K562 (cell line): ENCODE data around the gene KITLG. TPM values are rescaled to one million over a fixed set of nuclear protein-coding genes. Genes with fewer than 3 reads are reported as not detected.

Experiments used
- ATAC-seq: fragments of 200-7000 bp; cut with Tn5 transposase; 3 replicates; pipeline ENCODE4 v1.9.1; 2020; ENCODE audit warnings: moderate library complexity
- BruUV-seq: library from RNA; stranded (reverse); fragments of 400-500 nt; replicated peaks from 2 replicates; lab custom pipeline; 2021; lab: Mats Ljungman, UMichigan
- CTCF ChIA-PET: fragments of 300-600 bp; formaldehyde crosslinking; extraction: SDS; loops from one replicate; lab custom pipeline; 2021; ENCODE audit warnings: low intra/inter-chr PET ratio; lab: Yijun Ruan, JAX
- POLR2A ChIA-PET: fragments of 300-600, 350-650 bp; sonication (Branson Sonifier 250); formaldehyde crosslinking; extraction: SDS; loops from one replicate; lab custom pipeline; 2021; ENCODE audit warnings: antibody characterized with exemption, inconsistent platforms; lab: Yijun Ruan, JAX
- DNase-seq, 4 experiments: peaks; one replicate each; pipeline versions ENCODE4 v3.0.0 to v3.0.0-alpha.2; 2011 to 2018; ENCODE audit warnings: low spot score in 3 of 4, mixed read lengths in 3 of 4; ENCODE audit errors: extremely low read depth in 1 of 4
- FAIRE-seq: peaks from 2 replicates; lab custom pipeline; 2011; peaks lifted over from hg19 to GRCh38; lab: Jason Lieb, UNC
- H2AFZ ChIP-seq: 2 replicates; pipeline ENCODE4 v1.6.0; 2011; ENCODE audit warnings: low read depth, low read length, control low read depth, inconsistent platforms
- H3K27ac ChIP-seq: fragments of 200-600 bp; 3 replicates; pipeline ENCODE4 v1.8.0; 2011; ENCODE audit warnings: low read depth, mild to moderate bottlenecking, control low read depth, inconsistent platforms, low read length, moderate library complexity, mixed read lengths; ENCODE audit errors: extremely low read depth
- H3K27me3 ChIP-seq, 2 experiments: fragments of 300-600 bp in 1 of 2; 2 replicates in 1 of 2; 3 replicates in 1 of 2; pipeline versions ENCODE4 v1.6.0 to v1.8.0; 2011; ENCODE audit warnings: inconsistent platforms in 2 of 2, low read length in 2 of 2, mild to moderate bottlenecking in 1 of 2, mixed read lengths in 1 of 2, moderate library complexity in 1 of 2; ENCODE audit not compliant: control insufficient read depth in 2 of 2, insufficient read depth in 2 of 2
- H3K36me3 ChIP-seq: fragments of 300-600 bp; 3 replicates; pipeline ENCODE4 v1.8.0; 2011; ENCODE audit warnings: mild to moderate bottlenecking, low read length, inconsistent platforms; ENCODE audit not compliant: control insufficient read depth, insufficient read depth
- H3K4me1 ChIP-seq, 2 experiments: fragments of 200-600 bp in 1 of 2; replicated peaks in 1 of 2; 2 replicates in 1 of 2; 3 replicates in 1 of 2; pipeline versions ENCODE4 v1.5.1 to v1.8.0; 2011; ENCODE audit warnings: inconsistent platforms in 2 of 2, low read length in 2 of 2, mild to moderate bottlenecking in 1 of 2, mixed read lengths in 1 of 2, moderate library complexity in 1 of 2; ENCODE audit not compliant: control insufficient read depth in 2 of 2, insufficient read depth in 2 of 2
- H3K4me2 ChIP-seq: 2 replicates; pipeline ENCODE4 v1.6.1; 2011; ENCODE audit warnings: low read length, control low read depth, inconsistent platforms, mixed read lengths; ENCODE audit not compliant: insufficient read depth
- H3K4me3 ChIP-seq: fragments of 200-600 bp; sonication (generic), shearing (Covaris generic); 2 replicates; pipeline ENCODE4 v1.5.1; 2016; ENCODE audit warnings: control low read depth, inconsistent platforms
- H3K79me2 ChIP-seq: fragments of 200-600 bp; 3 replicates; pipeline ENCODE4 v1.8.0; 2011; ENCODE audit warnings: low read length, inconsistent platforms; ENCODE audit not compliant: control insufficient read depth, insufficient read depth
- H3K9ac ChIP-seq, 2 experiments: 2 replicates each; pipeline versions ENCODE4 v1.6.0 to v1.6.1; 2011; ENCODE audit warnings: low read depth in 2 of 2, low read length in 2 of 2, control low read depth in 1 of 2, inconsistent platforms in 1 of 2, mild to moderate bottlenecking in 1 of 2, mixed read lengths in 1 of 2; ENCODE audit not compliant: insufficient read depth in 1 of 2
- H3K9me1 ChIP-seq: one replicate; pipeline ENCODE4 v1.6.0; 2011; ENCODE audit warnings: inconsistent platforms, mild to moderate bottlenecking, low read length, moderate library complexity; ENCODE audit not compliant: control insufficient read depth, insufficient read depth
- H3K9me3 ChIP-seq: replicated peaks from 2 replicates; pipeline ENCODE4 v1.5.1; 2011; ENCODE audit warnings: low read depth, low read length, inconsistent platforms; ENCODE audit not compliant: control insufficient read depth, insufficient read depth
- H4K20me1 ChIP-seq: replicated peaks from 2 replicates; pipeline ENCODE4 v1.6.1; 2011; ENCODE audit warnings: low read length, inconsistent platforms, mixed read lengths; ENCODE audit not compliant: control insufficient read depth, insufficient read depth
- CCAR2 ChIP-seq: fragments of 200-400 bp; formaldehyde crosslinking; IDR thresholded peaks from 2 replicates; pipeline ENCODE4 v1.6.1; 2017; ENCODE audit warnings: mild to moderate bottlenecking, low read depth, low read length
- CHD2 ChIP-seq: IDR thresholded peaks from 2 replicates; pipeline ENCODE4 v1.6.1; 2011; ENCODE audit warnings: low read depth, low read length
- HBP1 ChIP-seq: fragments of 450-650 bp; formaldehyde crosslinking; IDR thresholded peaks from 2 replicates; pipeline ENCODE4 v1.4.0; 2022; ENCODE audit warnings: missing genetic modification characterization
- MBD2 ChIP-seq: sonication (generic); IDR thresholded peaks from 2 replicates; pipeline ENCODE4 v1.6.1; 2016; ENCODE audit warnings: low read depth, borderline replicate concordance
- ZBTB11 ChIP-seq, 3 experiments: fragments of 200-800 bp in 1 of 3; fragments of 250-450 bp in 1 of 3; fragments of 450-650 bp in 1 of 3; sonication (Bioruptor Pico) in 1 of 3; sonication (Bioruptor generic) in 1 of 3; formaldehyde crosslinking in 1 of 3; IDR thresholded peaks; 2 replicates each; pipeline versions ENCODE4 v1.6.1 to v1.8.0; 2016 to 2022; ENCODE audit warnings: mild to moderate bottlenecking in 2 of 3, missing genetic modification characterization in 2 of 3, missing compliant biosample characterization in 1 of 3, moderate library complexity in 1 of 3
- ZBTB17 ChIP-seq: fragments of 450-650 bp; formaldehyde crosslinking; IDR thresholded peaks from 2 replicates; pipeline ENCODE4 v1.4.0; 2020; ENCODE audit warnings: mild to moderate bottlenecking
- ZNF12 ChIP-seq: sonication (generic); formaldehyde crosslinking; IDR thresholded peaks from 2 replicates; pipeline ENCODE4 v1.4.0; 2020; ENCODE audit warnings: mild to moderate bottlenecking, missing genetic modification reagents
- WGBS: fragments of 100-300 bp; shearing (Covaris generic); methylation state at CpG from one replicate; pipeline ENCODE4 v1.1.6; 2016; ENCODE audit warnings: low coverage, mixed read lengths; ENCODE audit not compliant: insufficient coverage; ENCODE audit errors: missing lambda C conversion rate; 5-methylcytosine and 5-hydroxymethylcytosine counted together
- in situ Hi-C: fragments of 300-500 bp; cut with MboI; formaldehyde crosslinking; loops from 4 replicates; pipeline ENCODE4 v1.15.0; 2018; ENCODE audit warnings: inconsistent platforms, mixed read lengths
- intact Hi-C: fragments of 100-400 bp; cut with micrococcal nuclease; formaldehyde crosslinking; loops from 2 replicates; pipeline ENCODE4 v1.14.2; 2022
- polyA plus RNA-seq, 8 experiments: library from polyadenylated mRNA; depleted of rRNA in 4 of 8; stranded (reverse) in 5 of 8; unstranded in 3 of 8; fragments of >200 nt; fragmentation: Nextera tagmentation in 2 of 8; fragmentation: Illumina TruSeq in 1 of 8; extraction: Ambion mirVana in 2 of 8; extraction: Trizol in 1 of 8; gene quantifications; 2 replicates each; pipeline versions ENCODE4 v1.2.1 to v1.2.3, GENCODE V29; 2011 to 2014; ENCODE audit warnings: inconsistent platforms in 1 of 8, missing spikeins in 1 of 8
- total RNA-seq, 7 experiments: library from RNA; depleted of rRNA in 6 of 7; stranded (reverse); fragments of >200 nt in 6 of 7; fragmentation: Illumina TruSeq in 2 of 7; extraction: Trizol in 2 of 7; gene quantifications; 2 replicates each; pipeline versions ENCODE4 v1.2.1 to v1.2.3, GENCODE V29; 2011 to 2021; ENCODE audit warnings: low replicate concordance in 1 of 7
- TF ChIP-seq, protein P1 (sequence below): fragments of 250-450 bp; sonication (Bioruptor Pico); IDR thresholded peaks from 2 replicates; pipeline ENCODE4 v1.4.0; 2020

The KITLG gene
- total and polyA plus RNA-seq, 9 of the 15 experiments (the other 6 are each of a cell fraction or from before 2014, with no cell fraction given): 0.04 to 0.09 (median 0.04) TPM; not detected in 6

DNA sequence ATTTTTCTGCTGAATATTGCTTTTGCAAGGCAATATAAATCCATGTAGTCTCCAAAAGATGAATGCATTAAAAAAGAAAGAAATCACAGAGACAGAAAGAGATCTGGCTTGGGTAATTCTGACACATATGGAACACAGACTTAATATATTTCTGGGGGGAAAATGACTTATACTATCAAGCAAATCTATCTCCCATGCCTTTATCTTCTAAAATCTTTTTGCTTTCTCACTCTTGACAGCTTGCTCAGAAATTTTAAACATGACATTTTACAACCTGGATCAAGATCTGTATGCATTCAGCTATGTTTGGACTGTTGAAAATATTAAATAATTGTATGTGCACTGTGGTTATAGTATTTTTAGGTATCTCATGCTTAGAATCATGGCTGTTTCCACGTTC, 73.0 kb downstream of the KITLG start (continued):
- TF ChIP-seq, protein P1, sequence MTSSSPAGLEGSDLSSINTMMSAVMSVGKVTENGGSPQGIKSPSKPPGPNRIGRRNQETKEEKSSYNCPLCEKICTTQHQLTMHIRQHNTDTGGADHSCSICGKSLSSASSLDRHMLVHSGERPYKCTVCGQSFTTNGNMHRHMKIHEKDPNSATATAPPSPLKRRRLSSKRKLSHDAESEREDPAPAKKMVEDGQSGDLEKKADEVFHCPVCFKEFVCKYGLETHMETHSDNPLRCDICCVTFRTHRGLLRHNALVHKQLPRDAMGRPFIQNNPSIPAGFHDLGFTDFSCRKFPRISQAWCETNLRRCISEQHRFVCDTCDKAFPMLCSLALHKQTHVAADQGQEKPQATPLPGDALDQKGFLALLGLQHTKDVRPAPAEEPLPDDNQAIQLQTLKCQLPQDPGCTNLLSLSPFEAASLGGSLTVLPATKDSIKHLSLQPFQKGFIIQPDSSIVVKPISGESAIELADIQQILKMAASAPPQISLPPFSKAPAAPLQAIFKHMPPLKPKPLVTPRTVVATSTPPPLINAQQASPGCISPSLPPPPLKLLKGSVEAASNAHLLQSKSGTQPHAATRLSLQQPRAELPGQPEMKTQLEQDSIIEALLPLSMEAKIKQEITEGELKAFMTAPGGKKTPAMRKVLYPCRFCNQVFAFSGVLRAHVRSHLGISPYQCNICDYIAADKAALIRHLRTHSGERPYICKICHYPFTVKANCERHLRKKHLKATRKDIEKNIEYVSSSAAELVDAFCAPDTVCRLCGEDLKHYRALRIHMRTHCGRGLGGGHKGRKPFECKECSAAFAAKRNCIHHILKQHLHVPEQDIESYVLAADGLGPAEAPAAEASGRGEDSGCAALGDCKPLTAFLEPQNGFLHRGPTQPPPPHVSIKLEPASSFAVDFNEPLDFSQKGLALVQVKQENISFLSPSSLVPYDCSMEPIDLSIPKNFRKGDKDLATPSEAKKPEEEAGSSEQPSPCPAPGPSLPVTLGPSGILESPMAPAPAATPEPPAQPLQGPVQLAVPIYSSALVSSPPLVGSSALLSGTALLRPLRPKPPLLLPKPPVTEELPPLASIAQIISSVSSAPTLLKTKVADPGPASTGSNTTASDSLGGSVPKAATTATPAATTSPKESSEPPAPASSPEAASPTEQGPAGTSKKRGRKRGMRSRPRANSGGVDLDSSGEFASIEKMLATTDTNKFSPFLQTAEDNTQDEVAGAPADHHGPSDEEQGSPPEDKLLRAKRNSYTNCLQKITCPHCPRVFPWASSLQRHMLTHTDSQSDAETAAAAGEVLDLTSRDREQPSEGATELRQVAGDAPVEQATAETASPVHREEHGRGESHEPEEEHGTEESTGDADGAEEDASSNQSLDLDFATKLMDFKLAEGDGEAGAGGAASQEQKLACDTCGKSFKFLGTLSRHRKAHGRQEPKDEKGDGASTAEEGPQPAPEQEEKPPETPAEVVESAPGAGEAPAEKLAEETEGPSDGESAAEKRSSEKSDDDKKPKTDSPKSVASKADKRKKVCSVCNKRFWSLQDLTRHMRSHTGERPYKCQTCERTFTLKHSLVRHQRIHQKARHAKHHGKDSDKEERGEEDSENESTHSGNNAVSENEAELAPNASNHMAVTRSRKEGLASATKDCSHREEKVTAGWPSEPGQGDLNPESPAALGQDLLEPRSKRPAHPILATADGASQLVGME (CRISPR knock-in tag): no peak
- TF ChIP-seq MBD2 (no peak), ZBTB17 (CRISPR knock-in tag) (no peak), ZNF12 (CRISPR knock-in tag) (no peak), CCAR2 (no peak), CHD2 (no peak)

DNA sequence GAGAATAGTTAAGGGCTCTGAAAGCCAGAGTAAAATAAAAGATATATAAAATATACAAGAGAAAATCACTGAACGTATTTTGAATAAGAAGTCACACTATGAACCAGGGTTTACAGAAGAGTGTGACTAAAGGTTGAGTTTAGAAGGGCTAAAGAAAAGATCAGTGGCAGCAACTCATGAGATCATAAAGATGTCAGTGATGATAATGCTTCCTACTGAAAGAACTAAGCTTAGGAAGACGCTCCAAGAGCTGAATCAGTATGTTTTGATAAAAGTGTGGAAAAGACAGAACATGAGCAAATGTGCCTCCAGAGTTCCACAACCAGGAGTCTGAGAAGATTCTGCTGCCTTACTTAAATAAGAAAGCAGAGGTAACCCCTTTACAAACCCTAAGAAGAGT, 74.6 kb downstream of the KITLG start:
- H4K20me1 ChIP-seq: no peaks in the 10 kb centered on the region
- TF ChIP-seq HBP1 (no peak), ZBTB11 (CRISPR knock-in tag; IDR thresholded peaks at IDR 0.05) (no peak)
- no peak overlapping the region for H3K4me3 ChIP-seq
- FAIRE-seq (no peak), DNase-seq (no peak), ATAC-seq (no peak)
- no peaks in the 10 kb centered on the region for H3K79me2 ChIP-seq
- intact Hi-C loops (no loop called here), in situ Hi-C loops (no loop called here)
- H3K9ac ChIP-seq: no peak overlapping the region
- no peaks in the 10 kb centered on the region for H3K36me3 ChIP-seq
- H3K9me3 ChIP-seq: no peaks in the 10 kb centered on the region
- H3K9me1 ChIP-seq: no peaks in the 10 kb centered on the region
- no peaks in the 10 kb centered on the region for H3K27me3 ChIP-seq
- no peaks in the 10 kb centered on the region for H3K4me1 ChIP-seq
- H3K4me2 ChIP-seq: no peak overlapping the region
- CTCF ChIA-PET: no interaction called here
- H3K27ac ChIP-seq: no peak overlapping the region
- POLR2A ChIA-PET: no interaction called here
- no peak overlapping the region for H2AFZ ChIP-seq
- WGBS: 0% methylated on average over 2 of the region's 2 CpGs
- no TSS peak for BruUV-seq
